Ectodermal cell (in vitro differentiated cells): ENCODE data around the gene SPECC1.

Source experiments
- H3K27ac ChIP-seq: 2 replicates; pipeline ENCODE4 v1.7.0; 2013; ENCODE audit warnings: mild to moderate bottlenecking, low read depth, low read length; ENCODE audit not compliant: insufficient read depth, poor library complexity, severe bottlenecking
- H3K27me3 ChIP-seq: 2 replicates; pipeline ENCODE4 v1.7.0; 2013; ENCODE audit warnings: mild to moderate bottlenecking, low read length; ENCODE audit not compliant: insufficient read depth, control insufficient read depth, poor library complexity, severe bottlenecking
- H3K36me3 ChIP-seq: one replicate; pipeline ENCODE4 v1.7.0; 2013; ENCODE audit warnings: low read length; ENCODE audit not compliant: control insufficient read depth, insufficient read depth
- H3K4me1 ChIP-seq: one replicate; pipeline ENCODE4 v1.7.0; 2013; ENCODE audit warnings: low read length; ENCODE audit not compliant: control insufficient read depth, insufficient read depth
- H3K4me3 ChIP-seq: 2 replicates; pipeline ENCODE4 v1.7.0; 2013; ENCODE audit warnings: low read depth, low read length, control low read depth; ENCODE audit not compliant: insufficient read depth
- H3K9me3 ChIP-seq: 2 replicates; pipeline ENCODE4 v1.7.0; 2013; ENCODE audit warnings: mild to moderate bottlenecking, low read length, moderate library complexity; ENCODE audit not compliant: control insufficient read depth
- WGBS, 2 experiments: methylation state at CpG; one replicate each; pipeline ENCODE4 v1.1.7; 2013; ENCODE audit warnings: missing lambda C conversion rate in 2 of 2; 5-methylcytosine and 5-hydroxymethylcytosine counted together

The SPECC1 gene

DNA sequence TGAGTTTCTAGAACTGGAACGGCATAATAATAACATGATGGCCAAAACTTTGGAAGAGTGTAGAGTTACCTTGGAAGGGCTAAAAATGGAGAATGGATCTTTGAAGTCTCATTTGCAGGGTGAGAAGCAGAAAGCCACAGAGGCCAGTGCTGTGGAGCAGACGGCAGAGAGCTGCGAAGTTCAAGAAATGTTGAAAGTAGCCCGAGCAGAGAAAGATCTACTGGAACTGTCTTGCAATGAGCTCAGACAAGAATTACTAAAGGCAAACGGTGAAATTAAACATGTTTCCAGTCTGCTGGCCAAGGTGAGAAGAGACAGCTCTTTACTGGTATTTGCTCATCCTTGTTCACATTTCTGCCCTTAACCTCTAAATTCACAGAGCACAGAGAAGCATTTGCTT lies 196.4 kb downstream of the SPECC1 start:
- WGBS, 2 experiments = 76 to 77% methylated on average over 5 of the region's 5 CpGs
- no peak overlapping the region for H3K4me3 ChIP-seq
- H3K27me3 ChIP-seq = no peaks in the 10 kb centered on the region
- no peaks in the 10 kb centered on the region for H3K4me1 ChIP-seq
- H3K9me3 ChIP-seq = no peaks in the 10 kb centered on the region
- no peaks in the 10 kb centered on the region for H3K36me3 ChIP-seq
- H3K27ac ChIP-seq = no peak overlapping the region

DNA sequence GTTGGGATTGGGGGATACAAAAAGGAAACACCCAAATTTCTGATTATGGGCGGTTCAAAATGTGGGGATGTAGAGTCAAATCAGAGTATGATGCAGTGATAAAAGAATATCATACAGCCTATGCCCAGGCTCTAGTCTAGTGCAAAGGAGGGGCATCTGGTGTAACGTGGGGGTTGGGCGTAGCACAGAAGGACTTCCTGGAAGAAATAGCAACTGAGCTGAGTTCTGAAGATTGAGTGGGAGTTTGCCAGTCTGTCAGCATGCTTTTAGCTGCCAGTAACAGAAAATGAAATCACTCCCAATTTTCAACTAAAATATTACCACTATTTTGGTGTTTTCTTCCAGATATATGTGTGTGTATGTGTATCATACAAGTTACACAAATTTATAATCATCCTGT lies 196.9 kb downstream of the SPECC1 start:
- Histone ChIP-seq H3K4me1 (no peaks in the 10 kb centered on the region), H3K9me3 (no peaks in the 10 kb centered on the region), H3K27me3 (no peaks in the 10 kb centered on the region), H3K36me3 (no peaks in the 10 kb centered on the region), H3K27ac (no peak overlapping the region), H3K4me3 (no peak overlapping the region)
- WGBS, 2 experiments = 90 to 92% methylated on average over 3 of the region's 3 CpGs

DNA sequence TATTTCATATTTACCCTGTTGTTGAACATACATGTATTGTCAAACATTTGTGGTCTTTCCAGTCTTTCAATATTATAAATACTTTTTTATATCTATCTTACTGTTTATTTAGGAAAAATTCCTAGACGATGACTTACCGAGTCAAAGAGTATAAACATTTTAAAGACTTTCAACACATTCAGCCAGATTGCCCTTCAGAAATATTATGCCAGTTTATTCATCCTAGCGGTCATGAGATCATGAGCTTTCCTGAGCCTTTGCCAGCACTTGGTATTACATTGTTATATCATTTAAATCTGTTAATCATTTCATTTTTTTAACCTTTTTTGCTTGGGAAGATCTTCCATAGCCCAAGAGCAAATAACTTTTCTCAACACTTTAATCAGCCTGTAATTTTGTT lies 197.4 kb downstream of the SPECC1 start:
- 95 to 97% methylated on average over 3 of the region's 3 CpGs for WGBS, 2 experiments
- H3K4me3 ChIP-seq = no peak overlapping the region
- no peaks in the 10 kb centered on the region for H3K27me3 ChIP-seq
- H3K4me1 ChIP-seq = no peaks in the 10 kb centered on the region
- H3K36me3 ChIP-seq = no peaks in the 10 kb centered on the region
- no peak overlapping the region for H3K27ac ChIP-seq
- no peaks in the 10 kb centered on the region for H3K9me3 ChIP-seq

DNA sequence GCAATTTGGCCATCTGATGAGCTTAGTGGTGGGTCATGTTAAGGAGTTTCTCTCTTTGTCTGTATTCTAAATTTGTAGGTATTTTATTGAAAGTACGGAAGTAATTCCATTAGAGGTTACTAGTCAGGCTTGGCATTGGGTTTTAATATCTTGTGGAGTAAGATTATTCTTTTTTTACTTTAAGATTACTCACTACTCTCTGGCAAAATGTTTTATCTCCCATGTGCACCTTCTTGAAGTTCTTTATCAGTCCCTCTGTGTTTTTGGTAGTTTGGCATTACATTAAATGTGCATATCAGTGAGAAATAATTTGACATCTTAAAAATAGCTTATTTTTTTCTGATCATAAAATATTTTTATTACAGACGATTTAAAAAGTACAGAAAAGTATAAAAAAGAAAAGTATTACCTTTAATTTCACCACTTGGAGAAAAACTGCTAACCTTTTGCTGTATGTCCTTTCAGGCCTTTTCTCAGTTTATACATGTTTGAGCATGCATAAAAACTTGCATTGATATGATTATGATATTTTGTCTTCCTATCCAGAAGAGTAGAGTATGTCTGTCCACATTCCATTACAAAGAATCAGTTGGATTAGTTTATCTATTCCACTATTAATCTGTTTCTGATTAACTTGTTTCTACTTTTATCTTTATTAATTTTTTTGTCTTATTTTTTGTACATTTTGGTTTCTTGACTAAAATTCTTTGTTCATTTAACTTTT lies 198.3 kb downstream of the SPECC1 start:
- no peaks in the 10 kb centered on the region for H3K27me3 ChIP-seq
- H3K4me3 ChIP-seq = no peak overlapping the region
- no peak overlapping the region for H3K27ac ChIP-seq
- WGBS, 2 experiments = 95% methylated on average over 2 of the region's 2 CpGs; no CpG with 5 or more reads in 1 of the 2 experiments
- H3K4me1 ChIP-seq = no peaks in the 10 kb centered on the region
- H3K9me3 ChIP-seq = no peaks in the 10 kb centered on the region
- no peaks in the 10 kb centered on the region for H3K36me3 ChIP-seq

DNA sequence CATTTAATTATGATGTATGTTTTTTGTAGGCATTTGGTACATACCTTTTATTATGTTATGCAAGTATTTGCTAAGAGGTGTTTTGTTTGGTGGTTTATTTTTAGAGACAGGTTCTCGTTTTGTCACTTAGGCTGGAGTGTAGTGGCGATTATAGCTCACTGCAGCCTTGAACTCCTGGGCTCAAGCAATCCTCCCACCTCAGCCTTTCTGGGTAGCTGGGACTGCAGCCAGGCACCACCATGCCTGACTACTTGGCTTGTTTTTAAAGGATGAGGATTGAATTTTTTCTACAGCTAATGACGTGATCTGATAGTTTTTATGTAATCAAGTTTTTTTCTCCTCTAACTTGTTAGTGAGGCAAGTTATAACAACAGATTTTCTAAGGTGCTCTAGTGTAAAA lies 199.6 kb downstream of the SPECC1 start:
- Histone ChIP-seq H3K27ac (no peak overlapping the region), H3K9me3 (no peaks in the 10 kb centered on the region)

DNA sequence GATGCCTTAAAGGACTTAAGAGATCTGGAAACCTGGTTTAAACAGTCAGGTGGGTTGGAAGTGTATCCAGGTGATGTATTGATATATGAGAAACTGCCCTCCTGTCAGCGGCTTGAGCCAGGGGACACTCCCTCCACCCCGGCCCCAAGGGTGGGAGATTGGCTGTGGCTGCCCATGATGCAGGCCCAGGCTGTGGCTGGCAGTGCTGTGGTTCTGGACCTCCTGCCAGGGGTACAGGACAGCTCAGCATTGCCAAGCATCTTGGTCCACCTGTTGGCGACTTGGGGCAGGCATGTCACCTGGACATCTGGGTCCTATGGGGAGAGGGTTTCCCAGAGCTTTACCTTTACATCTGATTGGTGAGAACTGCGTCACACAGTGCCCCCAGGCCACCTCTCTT lies 201.0 kb downstream of the SPECC1 start:
- Histone ChIP-seq H3K4me3 (no peak overlapping the region), H3K9me3 (no peaks in the 10 kb centered on the region), H3K27me3 (no peaks in the 10 kb centered on the region), H3K27ac (no peak overlapping the region), H3K4me1 (no peaks in the 10 kb centered on the region), H3K36me3 (no peaks in the 10 kb centered on the region)
- 93 to 97% methylated on average over 4 of the region's 4 CpGs for WGBS, 2 experiments

More for the DNA sequence above, 199.6 kb downstream of the SPECC1 start:
- H3K27me3 ChIP-seq = no peaks in the 10 kb centered on the region
- 91 to 95% methylated on average over 3 of the region's 3 CpGs for WGBS, 2 experiments
- no peak overlapping the region for H3K4me3 ChIP-seq
- no peaks in the 10 kb centered on the region for H3K4me1 ChIP-seq
- no peaks in the 10 kb centered on the region for H3K36me3 ChIP-seq

DNA sequence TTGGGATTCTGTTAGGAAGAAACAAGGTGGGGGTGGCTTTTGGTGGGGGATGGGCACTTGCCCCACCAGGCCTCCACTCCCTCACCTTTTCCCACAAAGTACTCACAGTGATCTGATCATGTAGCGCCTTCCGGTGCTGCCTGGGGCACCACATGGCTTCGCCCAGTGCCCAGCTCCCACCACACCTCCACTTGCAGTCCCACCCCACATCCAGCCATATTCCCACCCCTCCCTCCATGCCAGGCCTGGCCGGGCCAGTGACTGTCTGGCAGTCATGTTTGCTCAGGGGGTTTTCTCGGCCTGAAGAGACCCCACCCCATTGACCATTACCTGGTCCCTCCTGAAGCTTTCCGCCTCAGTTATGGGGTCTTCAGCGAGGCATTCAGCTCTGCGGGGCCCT lies 201.5 kb downstream of the SPECC1 start:
- H3K27me3 ChIP-seq = no peaks in the 10 kb centered on the region
- H3K9me3 ChIP-seq = no peaks in the 10 kb centered on the region
- H3K36me3 ChIP-seq = no peaks in the 10 kb centered on the region
- WGBS, 2 experiments = 91 to 95% methylated on average over 8 of the region's 8 CpGs
- no peak overlapping the region for H3K27ac ChIP-seq
- no peak overlapping the region for H3K4me3 ChIP-seq
- H3K4me1 ChIP-seq = no peaks in the 10 kb centered on the region

DNA sequence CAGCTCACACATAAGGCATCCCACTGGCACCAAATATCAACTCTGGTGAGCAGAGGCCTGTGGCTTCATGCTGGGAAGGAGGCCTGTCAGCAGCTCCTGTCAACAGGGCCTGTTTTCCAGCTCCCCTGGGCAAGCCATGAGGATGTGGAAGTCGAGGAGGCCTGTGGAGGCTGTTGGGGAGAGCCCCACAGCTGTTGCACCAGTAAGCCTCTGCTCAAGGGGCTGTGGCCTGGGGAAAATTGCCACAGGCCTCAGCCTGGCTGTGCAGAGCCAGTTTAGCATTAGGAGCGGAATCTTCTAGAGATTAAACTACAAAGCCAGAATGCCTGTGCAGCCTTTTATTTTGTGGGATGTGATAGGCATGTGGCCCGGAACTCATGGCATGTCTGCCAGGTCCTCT lies 202.1 kb downstream of the SPECC1 start:
- Histone ChIP-seq H3K4me1 (peaks cover under 1% of the 10 kb centered on the region), H3K9me3 (no peaks in the 10 kb centered on the region), H3K36me3 (no peaks in the 10 kb centered on the region), H3K27ac (no peak overlapping the region), H3K27me3 (no peaks in the 10 kb centered on the region), H3K4me3 (no peak overlapping the region)
- whole genome bisulfite sequencing, 2 experiments = 94 to 98% methylated on average over 3 of the region's 3 CpGs

DNA sequence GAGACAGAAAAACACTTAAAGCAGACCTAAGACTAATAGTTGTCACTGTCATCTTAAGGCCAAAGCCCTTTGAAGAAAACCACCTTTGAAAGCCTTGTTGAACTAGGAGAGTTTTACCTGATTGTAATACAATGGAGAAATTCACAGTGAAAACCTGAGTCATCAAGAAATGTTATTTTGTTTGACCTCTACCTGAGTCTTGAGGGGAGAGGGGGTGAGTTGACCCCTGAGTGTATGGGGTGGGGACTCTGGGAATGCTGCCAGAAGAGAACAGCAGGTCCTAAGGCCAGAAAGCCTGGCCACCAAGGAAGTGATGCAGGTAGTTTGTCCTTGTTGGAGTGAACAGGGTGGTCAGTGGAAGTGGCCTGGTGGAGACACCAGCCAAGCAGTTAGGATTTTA lies 204.3 kb downstream of the SPECC1 start:
- no peaks in the 10 kb centered on the region for H3K36me3 ChIP-seq
- no peak overlapping the region for H3K4me3 ChIP-seq
- H3K27me3 ChIP-seq = no peaks in the 10 kb centered on the region
- H3K27ac ChIP-seq = no peak overlapping the region
- peaks cover 8% of the 10 kb centered on the region for H3K4me1 ChIP-seq
- no peaks in the 10 kb centered on the region for H3K9me3 ChIP-seq

DNA sequence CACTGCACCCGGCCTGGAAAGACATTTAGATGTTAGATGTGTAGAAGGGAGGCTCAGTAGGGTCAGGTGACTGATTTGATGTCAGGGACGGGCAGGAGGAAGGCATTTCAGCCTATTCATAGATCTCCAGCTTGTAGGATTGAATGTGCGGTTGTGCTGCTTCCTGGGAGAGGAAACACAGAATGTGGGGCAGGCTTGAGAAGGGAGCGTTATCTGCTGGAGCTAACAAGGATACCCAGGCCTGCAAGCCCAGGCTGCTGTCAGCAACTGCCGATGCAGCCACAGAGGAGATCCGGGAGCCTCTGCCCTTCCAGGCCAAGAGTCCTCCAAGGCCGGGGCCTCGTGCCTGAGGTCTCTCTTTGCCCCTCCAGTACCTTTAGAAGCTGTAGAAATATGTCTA lies 205.6 kb downstream of the SPECC1 start:
- H3K27me3 ChIP-seq = no peaks in the 10 kb centered on the region
- WGBS, 2 experiments = 89 to 90% methylated on average over 8 of the region's 8 CpGs
- no peaks in the 10 kb centered on the region for H3K36me3 ChIP-seq
- no peak overlapping the region for H3K4me3 ChIP-seq
- peaks cover 8% of the 10 kb centered on the region for H3K4me1 ChIP-seq
- no peaks in the 10 kb centered on the region for H3K9me3 ChIP-seq
- no peak overlapping the region for H3K27ac ChIP-seq
